Neutrophil (primary cell): Measurements from ENCODE around the gene TPRA1.

ENCODE experiments used
- H3K27ac ChIP-seq: fragments of 200-600 bp; sonication (generic); 2 replicates; pipeline ENCODE4 v1.5.1; 2016; ENCODE audit warnings: mild to moderate bottlenecking, moderate library complexity
- H3K27me3 ChIP-seq: fragments of 200-600 bp; sonication (generic); 2 replicates; pipeline ENCODE4 v1.6.0; 2016; ENCODE audit warnings: mild to moderate bottlenecking
- H3K36me3 ChIP-seq: fragments of 200-600 bp; sonication (generic); 2 replicates; pipeline ENCODE4 v1.5.1; 2017
- H3K4me1 ChIP-seq, 2 experiments: fragments of 200-600 bp in 1 of 2; sonication (generic) in 1 of 2; 1 replicate in 1 of 2; 2 replicates in 1 of 2; pipeline versions ENCODE4 v1.5.1 to v1.6.1; 2013 to 2016; ENCODE audit warnings: low read depth in 1 of 2, low read length in 1 of 2, mild to moderate bottlenecking in 1 of 2, moderate library complexity in 1 of 2; ENCODE audit not compliant: control insufficient read depth in 1 of 2, insufficient read depth in 1 of 2
- H3K4me3 ChIP-seq, 2 experiments: fragments of 200-600 bp in 1 of 2; sonication (generic) in 1 of 2; 1 replicate in 1 of 2; 2 replicates in 1 of 2; pipeline ENCODE4 v1.5.1; 2013 to 2016; ENCODE audit warnings: low read depth in 1 of 2, low read length in 1 of 2, mild to moderate bottlenecking in 1 of 2, moderate library complexity in 1 of 2
- H3K9me3 ChIP-seq: fragments of 200-600 bp; sonication (generic); 2 replicates; pipeline ENCODE4 v1.5.1; 2016
- TF ChIP-seq, protein P1 (sequence below): fragments of 200-600 bp; sonication (generic); IDR thresholded peaks from 2 replicates; pipeline ENCODE4 v1.5.1; 2016; ENCODE audit warnings: antibody characterized with exemption

Gene TPRA1

DNA sequence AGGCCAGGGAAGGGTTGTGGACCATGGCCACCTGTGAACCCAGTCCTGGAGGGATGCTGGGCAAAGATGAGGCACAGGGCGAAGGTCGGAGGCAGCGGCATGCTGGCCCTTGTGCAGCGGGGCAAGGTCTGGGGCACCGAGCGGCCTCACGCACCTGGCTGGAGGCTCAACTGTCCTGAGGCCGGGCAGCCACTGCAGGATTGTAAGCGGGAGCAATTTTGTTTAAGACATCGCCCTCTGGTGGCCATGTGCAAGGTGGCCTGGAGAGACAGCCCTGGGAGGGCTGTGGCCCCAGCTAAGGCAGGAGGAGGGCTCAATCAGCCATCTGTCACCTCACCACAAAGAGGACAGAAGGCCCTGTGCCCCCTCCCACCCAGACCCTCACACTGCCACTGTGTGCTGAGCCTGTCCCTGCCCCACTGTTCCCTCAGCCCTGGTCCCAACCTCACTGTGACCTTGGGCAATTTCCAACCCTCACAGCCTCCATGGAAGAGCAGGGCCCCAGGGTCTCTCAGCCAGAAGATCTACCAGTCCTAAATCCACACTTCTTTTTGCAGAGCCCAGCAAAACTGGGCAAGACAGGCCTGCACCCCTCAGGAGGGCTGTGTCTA is 46.2 kb downstream of the TPRA1 start:
- Histone ChIP-seq H3K36me3 (no peaks in the 10 kb centered on the region), H3K4me3 (no peak overlapping the region), H3K27ac (no peak overlapping the region), H3K4me1 (peaks cover 4 to 8% of the 10 kb centered on the region in 2 experiments), H3K27me3 (peaks cover 30% of the 10 kb centered on the region), H3K9me3 (no peaks in the 10 kb centered on the region)
- TF ChIP-seq, protein P1, sequence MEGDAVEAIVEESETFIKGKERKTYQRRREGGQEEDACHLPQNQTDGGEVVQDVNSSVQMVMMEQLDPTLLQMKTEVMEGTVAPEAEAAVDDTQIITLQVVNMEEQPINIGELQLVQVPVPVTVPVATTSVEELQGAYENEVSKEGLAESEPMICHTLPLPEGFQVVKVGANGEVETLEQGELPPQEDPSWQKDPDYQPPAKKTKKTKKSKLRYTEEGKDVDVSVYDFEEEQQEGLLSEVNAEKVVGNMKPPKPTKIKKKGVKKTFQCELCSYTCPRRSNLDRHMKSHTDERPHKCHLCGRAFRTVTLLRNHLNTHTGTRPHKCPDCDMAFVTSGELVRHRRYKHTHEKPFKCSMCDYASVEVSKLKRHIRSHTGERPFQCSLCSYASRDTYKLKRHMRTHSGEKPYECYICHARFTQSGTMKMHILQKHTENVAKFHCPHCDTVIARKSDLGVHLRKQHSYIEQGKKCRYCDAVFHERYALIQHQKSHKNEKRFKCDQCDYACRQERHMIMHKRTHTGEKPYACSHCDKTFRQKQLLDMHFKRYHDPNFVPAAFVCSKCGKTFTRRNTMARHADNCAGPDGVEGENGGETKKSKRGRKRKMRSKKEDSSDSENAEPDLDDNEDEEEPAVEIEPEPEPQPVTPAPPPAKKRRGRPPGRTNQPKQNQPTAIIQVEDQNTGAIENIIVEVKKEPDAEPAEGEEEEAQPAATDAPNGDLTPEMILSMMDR, result no peak

- Histone ChIP-seq H3K27me3 (peaks cover 27% of the 10 kb centered on the region), H3K4me3 (no peak overlapping the region), H3K4me1 (peaks cover 4 to 8% of the 10 kb centered on the region in 2 experiments), H3K27ac (no peak overlapping the region), H3K36me3 (no peaks in the 10 kb centered on the region), H3K9me3 (no peaks in the 10 kb centered on the region)
- TF ChIP-seq, protein P1, result no peak
Observed at GRCh38 chr3:127543441-127543840, 47.1 kb downstream of the TPRA1 start.

- Histone ChIP-seq H3K27ac (no peak overlapping the region), H3K4me1 (peaks cover 0 to under 1% of the 10 kb centered on the region in 2 experiments), H3K4me3 (no peak overlapping the region), H3K36me3 (no peaks in the 10 kb centered on the region), H3K27me3 (peaks cover 18% of the 10 kb centered on the region), H3K9me3 (no peaks in the 10 kb centered on the region)
- TF ChIP-seq, protein P1, result no peak
Observed at GRCh38 chr3:127542441-127542952, 48.0 kb downstream of the TPRA1 start.

GRCh38 chr3:127541320-127541719 is 49.2 kb downstream of the TPRA1 start:
- peaks cover 9% of the 10 kb centered on the region for H3K27me3 ChIP-seq
- H3K4me1 ChIP-seq, result no peaks in the 10 kb centered on the region
- H3K36me3 ChIP-seq, result no peaks in the 10 kb centered on the region
- no peaks in the 10 kb centered on the region for H3K9me3 ChIP-seq
- TF ChIP-seq, protein P1, result no peak
- H3K27ac ChIP-seq, result no peak overlapping the region
- no peak overlapping the region for H3K4me3 ChIP-seq

- Histone ChIP-seq H3K9me3 (no peaks in the 10 kb centered on the region), H3K27me3 (peaks cover 14% of the 10 kb centered on the region), H3K4me3 (no peak overlapping the region), H3K36me3 (no peaks in the 10 kb centered on the region), H3K4me1 (no peaks in the 10 kb centered on the region), H3K27ac (no peak overlapping the region)
- TF ChIP-seq, protein P1, result no peak
Observed at GRCh38 chr3:127539366-127540060, 51.0 kb downstream of the TPRA1 start.
